Right atrium auricular region (tissue), 2 donors: ENCODE measurements around the gene PIKFYVE. TPM values are rescaled to one million over a fixed set of nuclear protein-coding genes. Genes with fewer than 3 reads are reported as not detected.

Experiments used
- DNase-seq: peaks from one replicate; pipeline ENCODE4 v3.0.0-alpha.2; 2019; ENCODE audit warnings: low spot score
- H3K27ac ChIP-seq, 2 donors: fragments of 200-600 bp; sonication (generic); 1 replicate in 1 of 2; 2 replicates in 1 of 2; pipeline ENCODE4 v1.5.1; 2016 to 2019
- H3K27me3 ChIP-seq, 2 donors: fragments of 200-600 bp; sonication (generic); one replicate each; pipeline versions ENCODE4 v1.5.1 to v1.6.0; 2017 to 2019
- H3K36me3 ChIP-seq: fragments of 200-600 bp; sonication (generic); one replicate; pipeline ENCODE4 v1.5.1; 2016
- H3K4me1 ChIP-seq, 2 donors: fragments of 200-600 bp; sonication (generic); one replicate each; pipeline versions ENCODE4 v1.5.1 to v1.6.0; 2017 to 2019
- H3K4me3 ChIP-seq, 2 donors: fragments of 200-600 bp; sonication (generic); 1 replicate in 1 of 2; 2 replicates in 1 of 2; pipeline ENCODE4 v1.5.1; 2017 to 2019; ENCODE audit warnings: mild to moderate bottlenecking in 1 of 2, moderate library complexity in 1 of 2
- H3K9me3 ChIP-seq, 2 donors: fragments of 200-600 bp; sonication (generic); one replicate each; pipeline ENCODE4 v1.5.1; 2019
- CTCF ChIP-seq, 2 donors: fragments of 200-600 bp; sonication (generic); IDR thresholded peaks; one replicate each; pipeline ENCODE4 v1.5.1; 2019; ENCODE audit warnings: antibody characterized with exemption in 2 of 2
- total RNA-seq, 2 donors: library from RNA; depleted of rRNA; stranded (reverse); fragments of >200 nt; gene quantifications; one replicate each; pipeline ENCODE4 v1.1.0, GENCODE V29; 2016

PIKFYVE gene
- total RNA-seq, 2 donors from 2014 or later = 15.8 to 17.8 TPM

GRCh38 chr2:208315081-208315788 lies 49.2 kb downstream of the PIKFYVE start:
- Histone ChIP-seq H3K36me3 (peaks cover 17% of the 10 kb centered on the region), H3K27ac (no peak overlapping the region), H3K27me3 (no peaks in the 10 kb centered on the region), H3K9me3 (no peaks in the 10 kb centered on the region), H3K4me1 (peaks cover 0 to 25% of the 10 kb centered on the region in 2 donors), H3K4me3 (no peak overlapping the region)
- no peak for TF ChIP-seq CTCF (IDR thresholded peaks at IDR 0.05)
- no peak for DNase-seq

GRCh38 chr2:208318127-208318526 lies 52.1 kb downstream of the PIKFYVE start:
- H3K36me3 ChIP-seq = peaks cover 17% of the 10 kb centered on the region
- no peak for DNase-seq
- H3K4me3 ChIP-seq = no peak overlapping the region
- no peak for TF ChIP-seq CTCF (IDR thresholded peaks at IDR 0.05)
- H3K27ac ChIP-seq = peak overlapping the region in 1 of 2 donors; percentile 9
- H3K27me3 ChIP-seq = no peaks in the 10 kb centered on the region
- H3K9me3 ChIP-seq = no peaks in the 10 kb centered on the region
- H3K4me1 ChIP-seq = peaks cover 0 to 32% of the 10 kb centered on the region in 2 donors

GRCh38 chr2:208319391-208319790 lies 53.3 kb downstream of the PIKFYVE start:
- H3K27me3 ChIP-seq = no peaks in the 10 kb centered on the region
- DNase-seq = no peak

GRCh38 chr2:208320686-208321085 lies 54.6 kb downstream of the PIKFYVE start:
- Histone ChIP-seq H3K36me3 (peaks cover 15% of the 10 kb centered on the region), H3K4me1 (peaks cover 0 to 32% of the 10 kb centered on the region in 2 donors), H3K27me3 (no peaks in the 10 kb centered on the region), H3K4me3 (no peak overlapping the region), H3K9me3 (no peaks in the 10 kb centered on the region), H3K27ac (peak overlapping the region; percentile 40 to 62)
- no peak for TF ChIP-seq CTCF (IDR thresholded peaks at IDR 0.05)
- no peak for DNase-seq

More at GRCh38 chr2:208319391-208319790, 53.3 kb downstream of the PIKFYVE start:
- no peak for TF ChIP-seq CTCF (IDR thresholded peaks at IDR 0.05)
- peaks cover 14% of the 10 kb centered on the region for H3K36me3 ChIP-seq
- H3K4me1 ChIP-seq = peaks cover 0 to 32% of the 10 kb centered on the region in 2 donors
- H3K27ac ChIP-seq = no peak overlapping the region
- H3K9me3 ChIP-seq = no peaks in the 10 kb centered on the region
- H3K4me3 ChIP-seq = no peak overlapping the region

GRCh38 chr2:208326016-208326415 lies 60.0 kb downstream of the PIKFYVE start:
- Histone ChIP-seq H3K27me3 (no peaks in the 10 kb centered on the region), H3K4me3 (no peak overlapping the region), H3K27ac (no peak overlapping the region), H3K4me1 (peaks cover 0 to 3% of the 10 kb centered on the region in 2 donors), H3K9me3 (no peaks in the 10 kb centered on the region), H3K36me3 (peaks cover 52% of the 10 kb centered on the region)
- no peak for DNase-seq
- no peak for TF ChIP-seq CTCF (IDR thresholded peaks at IDR 0.05)

GRCh38 chr2:208329485-208329884 lies 63.4 kb downstream of the PIKFYVE start:
- Histone ChIP-seq H3K9me3 (no peaks in the 10 kb centered on the region), H3K27me3 (no peaks in the 10 kb centered on the region), H3K27ac (no peak overlapping the region), H3K36me3 (peaks cover 70% of the 10 kb centered on the region), H3K4me3 (no peak overlapping the region), H3K4me1 (no peaks in the 10 kb centered on the region)
- TF ChIP-seq CTCF (IDR thresholded peaks at IDR 0.05) = no peak
- DNase-seq = no peak
